ENCODE data around the gene CDH23.

The CDH23 gene

DNA sequence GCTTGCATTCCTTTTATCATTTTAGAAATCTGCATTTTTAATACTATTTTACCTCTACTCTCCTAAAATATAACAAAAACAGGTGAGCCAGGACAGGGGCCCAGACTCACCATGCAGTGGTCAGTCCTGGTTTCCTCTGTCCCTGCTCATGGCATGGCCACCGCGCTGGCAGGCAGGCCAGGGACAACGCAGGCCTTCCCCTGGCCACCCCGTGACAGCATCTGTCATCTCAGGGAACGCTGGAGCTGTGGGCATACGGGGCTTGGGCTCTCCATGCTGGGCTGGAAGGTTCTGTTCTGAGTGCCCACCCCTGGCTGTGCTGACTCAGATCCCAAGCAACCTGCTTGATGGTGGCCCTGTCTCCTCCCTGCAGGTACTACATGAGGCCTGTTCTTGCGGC is 35.1 kb upstream of the CDH23 start:
- DNase-seq (ENCODE audit: low read depth, low spot score): no peak
- Histone ChIP-seq H3K4me1 (ENCODE audit: insufficient read depth, insufficient read length) (no peaks in the 10 kb centered on the region), H3K36me3 (ENCODE audit: insufficient read depth, insufficient read length, low read length) (peaks cover 11% of the 10 kb centered on the region), H3K27me3 (ENCODE audit: insufficient read depth, insufficient read length) (no peaks in the 10 kb centered on the region), H3K4me3 (ENCODE audit: insufficient read length, low read depth) (no peak overlapping the region), H3K9me3 (ENCODE audit: insufficient read depth, low read length) (no peaks in the 10 kb centered on the region), H3K9ac (ENCODE audit: insufficient read length, low read depth) (no peak overlapping the region)
- TF ChIP-seq ZNF274 (IDR thresholded peaks at IDR 0.05; ENCODE audit: low read depth, low read length): no peak
- TF ChIP-seq YY1 (IDR thresholded peaks at IDR 0.05; ENCODE audit: insufficient read depth, insufficient read length): no peak
- TF ChIP-seq SUZ12 (IDR thresholded peaks at IDR 0.05; ENCODE audit: extremely low read depth, insufficient read depth, insufficient read length): no peak

GRCh38 chr10:71362141-71362540 is 34.6 kb upstream of the CDH23 start:
- Histone ChIP-seq H3K9me3 (ENCODE audit: insufficient read depth, low read length) (no peaks in the 10 kb centered on the region), H3K9ac (ENCODE audit: insufficient read length, low read depth) (no peak overlapping the region), H3K36me3 (ENCODE audit: insufficient read depth, insufficient read length, low read length) (peaks cover 11% of the 10 kb centered on the region), H3K27me3 (ENCODE audit: insufficient read depth, insufficient read length) (no peaks in the 10 kb centered on the region), H3K4me3 (ENCODE audit: insufficient read length, low read depth) (no peak overlapping the region), H3K4me1 (ENCODE audit: insufficient read depth, insufficient read length) (no peaks in the 10 kb centered on the region)
- DNase-seq (ENCODE audit: low read depth, low spot score): no peak
- TF ChIP-seq SUZ12 (IDR thresholded peaks at IDR 0.05; ENCODE audit: extremely low read depth, insufficient read depth, insufficient read length) (no peak), YY1 (IDR thresholded peaks at IDR 0.05; ENCODE audit: insufficient read depth, insufficient read length) (no peak), ZNF274 (IDR thresholded peaks at IDR 0.05; ENCODE audit: low read depth, low read length) (no peak)

DNA sequence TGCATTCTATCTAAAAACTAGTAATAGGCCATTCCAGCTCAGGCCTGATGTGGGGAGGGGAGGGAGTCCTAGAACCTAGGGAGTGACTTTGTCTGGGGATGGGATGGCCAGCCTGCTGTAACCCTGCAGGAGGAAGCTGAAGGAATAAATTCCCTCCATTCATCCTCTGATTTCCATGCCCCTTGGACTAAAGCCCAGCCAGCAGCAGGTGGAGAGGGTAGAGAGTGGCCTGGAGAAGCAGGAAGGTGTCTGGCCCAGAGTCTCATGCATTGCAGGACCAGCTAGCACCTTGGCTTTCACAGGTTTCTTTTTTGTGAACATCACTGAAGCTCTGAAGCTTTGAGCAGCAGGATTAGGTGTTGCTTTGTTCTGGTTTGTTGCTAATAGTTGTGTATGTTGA is 32.8 kb upstream of the CDH23 start:
- Histone ChIP-seq H3K9me3 (ENCODE audit: insufficient read depth, low read length) (no peaks in the 10 kb centered on the region), H3K27me3 (ENCODE audit: insufficient read depth, insufficient read length) (no peaks in the 10 kb centered on the region), H3K9ac (ENCODE audit: insufficient read length, low read depth) (no peak overlapping the region), H3K36me3 (ENCODE audit: insufficient read depth, insufficient read length, low read length) (peaks cover 8% of the 10 kb centered on the region), H3K4me3 (ENCODE audit: insufficient read length, low read depth) (no peak overlapping the region), H3K4me1 (ENCODE audit: insufficient read depth, insufficient read length) (no peaks in the 10 kb centered on the region)
- TF ChIP-seq YY1 (IDR thresholded peaks at IDR 0.05; ENCODE audit: insufficient read depth, insufficient read length): no peak
- TF ChIP-seq ZNF274 (IDR thresholded peaks at IDR 0.05; ENCODE audit: low read depth, low read length): no peak
- TF ChIP-seq SUZ12 (IDR thresholded peaks at IDR 0.05; ENCODE audit: extremely low read depth, insufficient read depth, insufficient read length): no peak
- no peak for DNase-seq (ENCODE audit: low read depth, low spot score)

DNA sequence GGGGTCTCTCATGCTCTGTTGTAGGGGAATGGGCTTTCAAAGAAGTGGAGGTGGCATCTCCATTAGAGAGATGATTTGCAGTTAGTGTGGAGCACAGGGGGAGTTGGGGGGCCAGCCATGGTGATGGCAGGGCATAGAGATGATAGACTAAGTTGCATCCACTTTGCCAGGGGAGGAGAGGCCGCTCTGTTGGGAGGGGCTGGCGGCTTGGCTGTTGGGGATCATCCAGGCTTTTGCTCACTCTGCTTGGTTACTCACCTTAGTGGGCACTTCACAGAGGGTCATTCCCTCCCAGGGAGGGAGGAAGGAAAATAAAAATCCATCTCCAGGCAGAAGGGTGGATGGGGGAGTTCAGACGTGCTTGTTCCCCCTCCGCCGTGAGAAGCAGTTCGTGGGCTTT is 31.4 kb upstream of the CDH23 start:
- H3K9me3 ChIP-seq (ENCODE audit: insufficient read depth, low read length): no peaks in the 10 kb centered on the region
- TF ChIP-seq YY1 (IDR thresholded peaks at IDR 0.05; ENCODE audit: insufficient read depth, insufficient read length): no peak
- TF ChIP-seq ZNF274 (IDR thresholded peaks at IDR 0.05; ENCODE audit: low read depth, low read length): no peak
- TF ChIP-seq SUZ12 (IDR thresholded peaks at IDR 0.05; ENCODE audit: extremely low read depth, insufficient read depth, insufficient read length): no peak
- peaks cover 8% of the 10 kb centered on the region for H3K36me3 ChIP-seq (ENCODE audit: insufficient read depth, insufficient read length, low read length)
- H3K9ac ChIP-seq (ENCODE audit: insufficient read length, low read depth): no peak overlapping the region
- H3K27me3 ChIP-seq (ENCODE audit: insufficient read depth, insufficient read length): no peaks in the 10 kb centered on the region
- no peak overlapping the region for H3K4me3 ChIP-seq (ENCODE audit: insufficient read length, low read depth)
- no peak for DNase-seq (ENCODE audit: low read depth, low spot score)
- H3K4me1 ChIP-seq (ENCODE audit: insufficient read depth, insufficient read length): no peaks in the 10 kb centered on the region

DNA sequence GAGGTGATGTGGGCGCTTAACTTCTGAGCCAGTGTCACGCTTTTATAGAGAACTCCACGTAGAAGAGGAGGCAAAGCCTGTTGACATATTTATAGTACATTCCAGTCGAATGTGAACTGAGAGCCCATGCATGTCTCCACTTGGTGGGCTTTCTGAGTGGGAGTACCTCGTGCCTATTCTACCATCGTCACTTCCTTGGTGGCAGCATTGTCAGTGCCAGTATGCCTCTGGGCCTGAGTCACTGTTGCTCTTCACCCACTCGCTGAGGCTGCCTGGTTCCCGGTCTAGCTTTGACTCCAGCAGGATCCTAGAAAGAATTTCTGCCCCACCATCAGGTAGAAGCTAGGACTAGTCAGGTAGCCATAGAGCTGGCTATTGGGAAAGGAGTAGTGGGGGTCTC is 30.0 kb upstream of the CDH23 start:
- H3K9me3 ChIP-seq (ENCODE audit: insufficient read depth, low read length): no peaks in the 10 kb centered on the region
- no peak for TF ChIP-seq YY1 (IDR thresholded peaks at IDR 0.05; ENCODE audit: insufficient read depth, insufficient read length)
- no peak for TF ChIP-seq SUZ12 (IDR thresholded peaks at IDR 0.05; ENCODE audit: extremely low read depth, insufficient read depth, insufficient read length)
- TF ChIP-seq ZNF274 (IDR thresholded peaks at IDR 0.05; ENCODE audit: low read depth, low read length): no peak
- DNase-seq (ENCODE audit: low read depth, low spot score): no peak
- H3K36me3 ChIP-seq (ENCODE audit: insufficient read depth, insufficient read length, low read length): peaks cover 8% of the 10 kb centered on the region
- H3K9ac ChIP-seq (ENCODE audit: insufficient read length, low read depth): no peak overlapping the region
- H3K4me1 ChIP-seq (ENCODE audit: insufficient read depth, insufficient read length): no peaks in the 10 kb centered on the region
- H3K4me3 ChIP-seq (ENCODE audit: insufficient read length, low read depth): no peak overlapping the region
- no peaks in the 10 kb centered on the region for H3K27me3 ChIP-seq (ENCODE audit: insufficient read depth, insufficient read length)

DNA sequence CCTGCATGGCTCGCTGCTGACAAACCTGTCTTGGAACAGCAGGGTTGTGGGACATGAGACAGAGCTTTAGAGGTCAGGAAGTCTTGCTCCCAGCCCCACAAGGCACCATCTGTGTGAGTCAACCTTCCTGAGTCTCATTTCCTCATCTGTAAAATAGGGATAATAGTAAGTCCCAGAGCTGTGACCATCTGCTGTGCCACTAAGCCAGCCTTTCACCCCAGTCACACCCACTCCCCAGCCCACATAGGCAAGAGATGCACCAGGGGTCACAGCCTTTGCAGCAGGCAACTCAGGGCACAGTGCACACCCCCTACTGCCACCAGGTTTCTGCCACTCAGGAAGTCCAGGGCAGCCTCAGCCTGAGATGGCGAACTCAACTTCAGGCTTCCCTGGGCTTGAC is 29.4 kb upstream of the CDH23 start:
- TF ChIP-seq SUZ12 (IDR thresholded peaks at IDR 0.05; ENCODE audit: extremely low read depth, insufficient read depth, insufficient read length) (no peak), YY1 (IDR thresholded peaks at IDR 0.05; ENCODE audit: insufficient read depth, insufficient read length) (no peak), ZNF274 (IDR thresholded peaks at IDR 0.05; ENCODE audit: low read depth, low read length) (no peak)
- Histone ChIP-seq H3K9me3 (ENCODE audit: insufficient read depth, low read length) (no peaks in the 10 kb centered on the region), H3K27me3 (ENCODE audit: insufficient read depth, insufficient read length) (no peaks in the 10 kb centered on the region), H3K9ac (ENCODE audit: insufficient read length, low read depth) (no peak overlapping the region), H3K4me3 (ENCODE audit: insufficient read length, low read depth) (no peak overlapping the region), H3K4me1 (ENCODE audit: insufficient read depth, insufficient read length) (no peaks in the 10 kb centered on the region), H3K36me3 (ENCODE audit: insufficient read depth, insufficient read length, low read length) (peaks cover 3% of the 10 kb centered on the region)
- no peak for DNase-seq (ENCODE audit: low read depth, low spot score)

GRCh38 chr10:71368176-71368575 is 28.5 kb upstream of the CDH23 start:
- no peak overlapping the region for H3K9ac ChIP-seq (ENCODE audit: insufficient read length, low read depth)
- no peak overlapping the region for H3K4me3 ChIP-seq (ENCODE audit: insufficient read length, low read depth)
- no peaks in the 10 kb centered on the region for H3K9me3 ChIP-seq (ENCODE audit: insufficient read depth, low read length)
- no peaks in the 10 kb centered on the region for H3K27me3 ChIP-seq (ENCODE audit: insufficient read depth, insufficient read length)
- H3K36me3 ChIP-seq (ENCODE audit: insufficient read depth, insufficient read length, low read length): no peaks in the 10 kb centered on the region
- TF ChIP-seq YY1 (IDR thresholded peaks at IDR 0.05; ENCODE audit: insufficient read depth, insufficient read length) (no peak), ZNF274 (IDR thresholded peaks at IDR 0.05; ENCODE audit: low read depth, low read length) (no peak)
- DNase-seq (ENCODE audit: low read depth, low spot score): no peak
- no peaks in the 10 kb centered on the region for H3K4me1 ChIP-seq (ENCODE audit: insufficient read depth, insufficient read length)

DNA sequence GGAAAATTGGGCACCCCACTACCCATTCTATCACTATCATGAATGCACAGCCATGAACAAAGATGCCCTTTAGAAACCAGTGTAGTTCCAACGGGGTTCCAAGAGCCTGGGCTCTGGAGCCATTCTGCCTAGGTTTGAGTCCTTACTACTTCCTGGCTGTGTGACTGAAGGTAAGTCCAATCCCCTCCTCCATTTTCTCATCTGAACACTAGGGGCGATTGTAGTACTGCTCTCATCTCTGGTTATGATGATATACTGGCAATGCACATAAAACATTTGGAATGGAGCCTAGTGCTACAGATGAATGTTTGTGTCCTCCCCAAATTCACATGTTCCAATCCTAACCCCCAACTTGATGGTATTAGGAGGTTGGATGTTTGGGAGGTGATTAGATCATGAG is 28.1 kb upstream of the CDH23 start:
- Histone ChIP-seq H3K9me3 (ENCODE audit: insufficient read depth, low read length) (no peaks in the 10 kb centered on the region), H3K27me3 (ENCODE audit: insufficient read depth, insufficient read length) (no peaks in the 10 kb centered on the region), H3K9ac (ENCODE audit: insufficient read length, low read depth) (no peak overlapping the region), H3K36me3 (ENCODE audit: insufficient read depth, insufficient read length, low read length) (no peaks in the 10 kb centered on the region), H3K4me3 (ENCODE audit: insufficient read length, low read depth) (no peak overlapping the region), H3K4me1 (ENCODE audit: insufficient read depth, insufficient read length) (no peaks in the 10 kb centered on the region)
- TF ChIP-seq ZNF274 (IDR thresholded peaks at IDR 0.05; ENCODE audit: low read depth, low read length) (no peak), YY1 (IDR thresholded peaks at IDR 0.05; ENCODE audit: insufficient read depth, insufficient read length) (no peak), SUZ12 (IDR thresholded peaks at IDR 0.05; ENCODE audit: extremely low read depth, insufficient read depth, insufficient read length) (no peak)
- no peak for DNase-seq (ENCODE audit: low read depth, low spot score)

Data from NT2/D1 (cell line).